GM23338 (cell line): ENCODE measurements around the gene CENPB. TPM values are rescaled to one million over a fixed set of nuclear protein-coding genes. Genes with fewer than 3 reads are reported as not detected.

ENCODE experiments used
- ATAC-seq: fragments of 200-7000 bp; cut with Tn5 transposase; 3 replicates; pipeline ENCODE4 v1.9.1; 2020
- DNase-seq: peaks from one replicate; pipeline ENCODE4 v3.0.0-alpha.2; 2015; ENCODE audit warnings: low spot score
- H2AFZ ChIP-seq: fragments of 200-600 bp; sonication (generic); 2 replicates; pipeline ENCODE4 v1.8.0; 2016; ENCODE audit warnings: antibody characterized with exemption, mild to moderate bottlenecking, moderate library complexity
- H3F3A ChIP-seq: fragments of 200-600 bp; sonication (generic); replicated peaks from 2 replicates; pipeline ENCODE4 v1.8.0; 2017; ENCODE audit warnings: antibody characterized with exemption, mixed run types, low read depth
- H3K27ac ChIP-seq: fragments of 200-600 bp; sonication (generic); 2 replicates; pipeline ENCODE4 v1.6.1; 2016; ENCODE audit warnings: low read depth
- H3K27me3 ChIP-seq: fragments of 200-600 bp; sonication (generic); 2 replicates; pipeline ENCODE4 v1.8.0; 2016; ENCODE audit warnings: mild to moderate bottlenecking, mixed run types, moderate library complexity; ENCODE audit not compliant: insufficient read depth
- H3K36me3 ChIP-seq: fragments of 200-600 bp; sonication (generic); 2 replicates; pipeline ENCODE4 v1.8.0; 2016; ENCODE audit warnings: mild to moderate bottlenecking; ENCODE audit not compliant: insufficient read depth
- H3K4me1 ChIP-seq: fragments of 200-600 bp; sonication (generic); 2 replicates; pipeline ENCODE4 v1.8.0; 2016; ENCODE audit warnings: mild to moderate bottlenecking, moderate library complexity; ENCODE audit not compliant: insufficient read depth
- H3K4me2 ChIP-seq: fragments of 200-600 bp; sonication (generic); 2 replicates; pipeline ENCODE4 v1.7.1; 2017; ENCODE audit warnings: mixed run types
- H3K4me3 ChIP-seq: fragments of 200-600 bp; sonication (generic); 2 replicates; pipeline ENCODE4 v1.6.1; 2016; ENCODE audit warnings: mixed run types
- H3K79me2 ChIP-seq: fragments of 200-600 bp; sonication (generic); replicated peaks from 2 replicates; pipeline ENCODE4 v1.8.0; 2017; ENCODE audit warnings: mild to moderate bottlenecking; ENCODE audit not compliant: insufficient read depth
- H3K9me2 ChIP-seq: fragments of 200-600 bp; sonication (generic); 2 replicates; pipeline ENCODE4 v1.8.0; 2017; ENCODE audit not compliant: insufficient read depth
- H4K20me1 ChIP-seq: fragments of 200-600 bp; sonication (generic); replicated peaks from 2 replicates; pipeline ENCODE4 v1.8.0; 2017; ENCODE audit warnings: mild to moderate bottlenecking; ENCODE audit not compliant: insufficient read depth
- H3K27ac Mint-ChIP-seq: 2 replicates; pipeline ENCODE4 v1.8.0; 2020; ENCODE audit warnings: inconsistent platforms, mild to moderate bottlenecking, moderate library complexity, mixed read lengths
- H3K27me3 Mint-ChIP-seq: 3 replicates; pipeline ENCODE4 v1.8.0; 2022; ENCODE audit warnings: low read depth, mild to moderate bottlenecking, moderate library complexity, mixed read lengths, inconsistent platforms; ENCODE audit not compliant: insufficient read depth, poor library complexity
- H3K36me3 Mint-ChIP-seq: 3 replicates; pipeline ENCODE4 v1.8.0; 2021; ENCODE audit warnings: low read depth, mild to moderate bottlenecking, inconsistent platforms, moderate library complexity, mixed read lengths
- H3K4me1 Mint-ChIP-seq: 3 replicates; pipeline ENCODE4 v1.8.0; 2020; ENCODE audit warnings: mild to moderate bottlenecking, inconsistent platforms, mixed read lengths
- H3K4me3 Mint-ChIP-seq: 3 replicates; pipeline ENCODE4 v1.8.0; 2021; ENCODE audit warnings: moderate library complexity, mild to moderate bottlenecking, inconsistent platforms, mixed read lengths
- H3K9me3 Mint-ChIP-seq: 3 replicates; pipeline ENCODE4 v1.8.0; 2020; ENCODE audit warnings: moderate library complexity, mild to moderate bottlenecking, inconsistent platforms, mixed read lengths
- CREB1 ChIP-seq: fragments of 250-450 bp; sonication (Bioruptor Pico); IDR thresholded peaks from 2 replicates; pipeline ENCODE4 v1.5.0; 2020; ENCODE audit warnings: low read depth, mild to moderate bottlenecking, moderate library complexity
- CTCF ChIP-seq, 2 experiments: fragments of 200-600 bp in 1 of 2; sonication (generic) in 1 of 2; conservative IDR thresholded peaks; 2 replicates each; pipeline versions ENCODE4 v1.5.1 to v1.6.1; 2016 to 2017; ENCODE audit warnings: antibody characterized with exemption in 2 of 2, low read depth in 2 of 2, mild to moderate bottlenecking in 2 of 2, moderate library complexity in 1 of 2
- ETS1 ChIP-seq: IDR thresholded peaks from 2 replicates; pipeline ENCODE4 v1.6.1; 2016; ENCODE audit warnings: antibody characterized with exemption
- EZH2 ChIP-seq: fragments of 200-600 bp; sonication (generic); IDR thresholded peaks from one replicate; pipeline ENCODE4 v1.8.0; 2017; ENCODE audit warnings: antibody characterized with exemption, mild to moderate bottlenecking, low read depth; ENCODE audit not compliant: unreplicated experiment
- EZH2phosphoT487 ChIP-seq: fragments of 200-600 bp; sonication (generic); IDR thresholded peaks from one replicate; pipeline ENCODE4 v1.8.1; 2018; ENCODE audit warnings: antibody characterized with exemption; ENCODE audit not compliant: unreplicated experiment
- JUNB ChIP-seq: IDR thresholded peaks from one replicate; pipeline ENCODE4 v1.6.1; 2016; ENCODE audit warnings: antibody characterized with exemption; ENCODE audit not compliant: unreplicated experiment
- NANOG ChIP-seq: IDR thresholded peaks from 2 replicates; pipeline ENCODE4 v1.6.1; 2016; ENCODE audit warnings: antibody characterized with exemption, borderline replicate concordance
- POLR2AphosphoS5 ChIP-seq: IDR thresholded peaks from 2 replicates; pipeline ENCODE4 v1.6.1; 2016; ENCODE audit warnings: antibody characterized with exemption, low read depth
- STAT1 ChIP-seq: IDR thresholded peaks from one replicate; pipeline ENCODE4 v1.6.1; 2016; ENCODE audit warnings: antibody characterized with exemption; ENCODE audit not compliant: unreplicated experiment
- ZNF114 ChIP-seq: fragments of 250-450 bp; sonication (Bioruptor Pico); IDR thresholded peaks from 2 replicates; pipeline ENCODE4 v1.5.0; 2020; ENCODE audit warnings: mild to moderate bottlenecking, moderate library complexity
- ZNF331 ChIP-seq: fragments of 250-450 bp; sonication (Bioruptor Pico); IDR thresholded peaks from 2 replicates; pipeline ENCODE4 v1.5.0; 2020; ENCODE audit warnings: low read depth, mild to moderate bottlenecking, moderate library complexity
- ZNF462 ChIP-seq: fragments of 250-450 bp; sonication (Bioruptor Pico); IDR thresholded peaks from 2 replicates; pipeline ENCODE4 v1.5.0; 2020; ENCODE audit warnings: mild to moderate bottlenecking, moderate library complexity
- polyA plus RNA-seq: library from polyadenylated mRNA; unstranded; fragments of >200 nt; fragmentation: Nextera tagmentation; extraction: Ambion mirVana; gene quantifications from 2 replicates; pipeline ENCODE4 v1.2.1, GENCODE V29; 2016
- total RNA-seq: library from RNA; depleted of rRNA; stranded (reverse); fragments of >200 nt; shearing (Covaris generic); gene quantifications from 2 replicates; pipeline ENCODE4 v1.2.3, GENCODE V29; 2014
- TF ChIP-seq, protein P1 (sequence below): IDR thresholded peaks from one replicate; pipeline ENCODE4 v1.6.1; 2018; ENCODE audit warnings: antibody characterized with exemption; ENCODE audit not compliant: unreplicated experiment

CENPB gene
- total and polyA plus RNA-seq, 2 experiments from 2014 or later = 10.8 to 52.1 TPM

DNA sequence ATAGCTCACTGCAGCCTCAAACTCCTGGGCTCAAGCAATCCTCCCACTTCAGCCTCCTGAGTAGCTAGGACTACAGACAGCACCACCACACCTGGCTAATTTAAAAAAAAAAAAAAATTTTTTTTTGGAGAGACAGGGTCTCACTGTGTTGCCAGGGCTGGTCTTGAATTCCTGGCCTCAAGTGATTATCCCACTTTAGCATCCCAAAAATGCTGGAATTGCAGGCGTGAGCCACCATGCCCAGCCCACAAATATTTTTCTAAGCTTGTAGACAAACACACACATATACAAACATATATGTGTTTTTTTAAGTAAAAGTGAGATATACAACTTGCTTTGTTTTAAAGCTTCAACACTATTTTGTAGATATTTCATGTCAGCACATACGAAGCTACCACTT lies 43.3 kb downstream of the CENPB start:
- H3F3A ChIP-seq = no peaks in the 10 kb centered on the region
- no peak overlapping the region for H3K4me3 ChIP-seq
- no peak overlapping the region; the same call in 2 of the 3 replicates for H3K4me3 Mint-ChIP-seq
- H3K36me3 ChIP-seq = no peaks in the 10 kb centered on the region
- H3K27me3 Mint-ChIP-seq = peaks cover 20% of the 10 kb centered on the region
- H3K27ac Mint-ChIP-seq = no peak overlapping the region
- no peak overlapping the region for H3K4me2 ChIP-seq
- H3K27me3 ChIP-seq = peaks cover 6% of the 10 kb centered on the region; the same call in 1 of the 2 replicates
- TF ChIP-seq NANOG (no peak), ZNF462 (no peak), ZNF114 (no peak), CREB1 (CRISPR knock-in tag) (no peak), ETS1 (no peak), JUNB (no peak), EZH2phosphoT487 (no peak), ZNF331 (CRISPR knock-in tag) (no peak), CTCF (conservative IDR thresholded peaks at IDR 0.05; ENCODE audit: low read depth in 2 of 2) (no peak), STAT1 (no peak), EZH2 (no peak), POLR2AphosphoS5 (no peak)
- TF ChIP-seq, protein P1, sequence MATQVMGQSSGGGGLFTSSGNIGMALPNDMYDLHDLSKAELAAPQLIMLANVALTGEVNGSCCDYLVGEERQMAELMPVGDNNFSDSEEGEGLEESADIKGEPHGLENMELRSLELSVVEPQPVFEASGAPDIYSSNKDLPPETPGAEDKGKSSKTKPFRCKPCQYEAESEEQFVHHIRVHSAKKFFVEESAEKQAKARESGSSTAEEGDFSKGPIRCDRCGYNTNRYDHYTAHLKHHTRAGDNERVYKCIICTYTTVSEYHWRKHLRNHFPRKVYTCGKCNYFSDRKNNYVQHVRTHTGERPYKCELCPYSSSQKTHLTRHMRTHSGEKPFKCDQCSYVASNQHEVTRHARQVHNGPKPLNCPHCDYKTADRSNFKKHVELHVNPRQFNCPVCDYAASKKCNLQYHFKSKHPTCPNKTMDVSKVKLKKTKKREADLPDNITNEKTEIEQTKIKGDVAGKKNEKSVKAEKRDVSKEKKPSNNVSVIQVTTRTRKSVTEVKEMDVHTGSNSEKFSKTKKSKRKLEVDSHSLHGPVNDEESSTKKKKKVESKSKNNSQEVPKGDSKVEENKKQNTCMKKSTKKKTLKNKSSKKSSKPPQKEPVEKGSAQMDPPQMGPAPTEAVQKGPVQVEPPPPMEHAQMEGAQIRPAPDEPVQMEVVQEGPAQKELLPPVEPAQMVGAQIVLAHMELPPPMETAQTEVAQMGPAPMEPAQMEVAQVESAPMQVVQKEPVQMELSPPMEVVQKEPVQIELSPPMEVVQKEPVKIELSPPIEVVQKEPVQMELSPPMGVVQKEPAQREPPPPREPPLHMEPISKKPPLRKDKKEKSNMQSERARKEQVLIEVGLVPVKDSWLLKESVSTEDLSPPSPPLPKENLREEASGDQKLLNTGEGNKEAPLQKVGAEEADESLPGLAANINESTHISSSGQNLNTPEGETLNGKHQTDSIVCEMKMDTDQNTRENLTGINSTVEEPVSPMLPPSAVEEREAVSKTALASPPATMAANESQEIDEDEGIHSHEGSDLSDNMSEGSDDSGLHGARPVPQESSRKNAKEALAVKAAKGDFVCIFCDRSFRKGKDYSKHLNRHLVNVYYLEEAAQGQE = no peak
- no peaks in the 10 kb centered on the region for H3K9me3 Mint-ChIP-seq
- H3K79me2 ChIP-seq = no peaks in the 10 kb centered on the region
- no peaks in the 10 kb centered on the region for H4K20me1 ChIP-seq
- peaks cover 31% of the 10 kb centered on the region for H3K4me1 Mint-ChIP-seq
- ATAC-seq = no peak
- H3K9me2 ChIP-seq = no peaks in the 10 kb centered on the region
- no peak overlapping the region for H3K27ac ChIP-seq
- H3K4me1 ChIP-seq = peaks cover 5% of the 10 kb centered on the region; the same call in 1 of the 2 replicates
- no peak for DNase-seq
- no peaks in the 10 kb centered on the region for H3K36me3 Mint-ChIP-seq
- no peak overlapping the region for H2AFZ ChIP-seq
